GM23248 (cell line): ENCODE results near the gene TWIST2. TPM values are rescaled to one million over a fixed set of nuclear protein-coding genes. Genes with fewer than 3 reads are reported as not detected.

ENCODE experiments used
- DNase-seq: peaks from one replicate; pipeline ENCODE4 v3.0.0-alpha.2; 2015
- H2AFZ ChIP-seq: fragments of 200-600 bp; sonication (generic); 2 replicates; pipeline ENCODE4 v1.6.1; 2016; ENCODE audit warnings: antibody characterized with exemption
- H3F3A ChIP-seq: fragments of 200-600 bp; sonication (generic); 2 replicates; pipeline ENCODE4 v1.6.1; 2016; ENCODE audit warnings: mild to moderate bottlenecking, antibody characterized with exemption, mixed run types; ENCODE audit not compliant: insufficient read depth
- H3K27ac ChIP-seq: fragments of 200-600 bp; sonication (generic); 2 replicates; pipeline ENCODE4 v1.5.1; 2016; ENCODE audit warnings: mild to moderate bottlenecking
- H3K27me3 ChIP-seq: fragments of 200-600 bp; sonication (generic); replicated peaks from 2 replicates; pipeline ENCODE4 v1.6.1; 2016; ENCODE audit warnings: mild to moderate bottlenecking; ENCODE audit not compliant: insufficient read depth
- H3K36me3 ChIP-seq: fragments of 200-600 bp; sonication (generic); 2 replicates; pipeline ENCODE4 v1.6.1; 2016; ENCODE audit warnings: low read depth, mild to moderate bottlenecking
- H3K4me1 ChIP-seq: fragments of 200-600 bp; sonication (generic); 2 replicates; pipeline ENCODE4 v1.6.1; 2016; ENCODE audit warnings: mild to moderate bottlenecking; ENCODE audit not compliant: insufficient read depth
- H3K4me2 ChIP-seq: fragments of 200-600 bp; sonication (generic); one replicate; pipeline ENCODE4 v1.6.1; 2016; ENCODE audit warnings: mild to moderate bottlenecking; ENCODE audit not compliant: unreplicated experiment
- H3K4me3 ChIP-seq: fragments of 200-600 bp; sonication (generic); 2 replicates; pipeline ENCODE4 v1.5.1; 2016; ENCODE audit warnings: mild to moderate bottlenecking
- H3K79me2 ChIP-seq: fragments of 200-600 bp; sonication (generic); 2 replicates; pipeline ENCODE4 v1.6.1; 2016; ENCODE audit warnings: mild to moderate bottlenecking; ENCODE audit not compliant: insufficient read depth
- H3K9ac ChIP-seq: fragments of 200-600 bp; sonication (generic); 2 replicates; pipeline ENCODE4 v1.6.1; 2016; ENCODE audit warnings: mild to moderate bottlenecking
- H3K9me2 ChIP-seq: fragments of 200-600 bp; sonication (generic); 2 replicates; pipeline ENCODE4 v1.6.1; 2016; ENCODE audit warnings: mixed run types, mild to moderate bottlenecking, moderate library complexity; ENCODE audit not compliant: insufficient read depth
- H3K9me3 ChIP-seq: fragments of 200-600 bp; sonication (generic); one replicate; pipeline ENCODE4 v1.6.1; 2017; ENCODE audit warnings: low read depth
- H4K20me1 ChIP-seq: fragments of 200-600 bp; sonication (generic); 2 replicates; pipeline ENCODE4 v1.6.0; 2016; ENCODE audit not compliant: insufficient read depth
- EZH2 ChIP-seq: fragments of 200-600 bp; sonication (generic); IDR thresholded peaks from 2 replicates; pipeline ENCODE4 v1.6.1; 2018; ENCODE audit warnings: antibody characterized with exemption, mild to moderate bottlenecking; ENCODE audit not compliant: insufficient read depth, poor library complexity, severe bottlenecking
- EZH2phosphoT487 ChIP-seq: fragments of 200-600 bp; sonication (generic); IDR thresholded peaks from 2 replicates; pipeline ENCODE4 v1.6.1; 2018; ENCODE audit warnings: antibody characterized with exemption, moderate library complexity, mild to moderate bottlenecking, low read depth; ENCODE audit not compliant: insufficient read depth
- WGBS, 2 experiments: methylation state at CpG; one replicate each; pipeline ENCODE4 v1.1.6; 2015 to 2017; ENCODE audit warnings: low lambda C conversion rate in 2 of 2, low coverage in 1 of 2; ENCODE audit errors: missing lambda C conversion rate in 2 of 2; 5-methylcytosine and 5-hydroxymethylcytosine counted together
- in situ Hi-C: fragments of 300-500 bp; cut with MboI; formaldehyde crosslinking; loops from 2 replicates; pipeline ENCODE4 v1.15.0; 2020
- polyA plus RNA-seq: library from polyadenylated mRNA; unstranded; fragments of >200 nt; fragmentation: Nextera tagmentation; extraction: Ambion mirVana; gene quantifications from 2 replicates; pipeline ENCODE4 v1.2.1, GENCODE V29; 2016
- total RNA-seq: library from RNA; depleted of rRNA; stranded (reverse); fragments of >200 nt; shearing (Covaris generic); gene quantifications from 2 replicates; pipeline ENCODE4 v1.2.3, GENCODE V29; 2014

TWIST2 gene
- total and polyA plus RNA-seq, 2 experiments from 2014 or later = 248 to 544 TPM

DNA sequence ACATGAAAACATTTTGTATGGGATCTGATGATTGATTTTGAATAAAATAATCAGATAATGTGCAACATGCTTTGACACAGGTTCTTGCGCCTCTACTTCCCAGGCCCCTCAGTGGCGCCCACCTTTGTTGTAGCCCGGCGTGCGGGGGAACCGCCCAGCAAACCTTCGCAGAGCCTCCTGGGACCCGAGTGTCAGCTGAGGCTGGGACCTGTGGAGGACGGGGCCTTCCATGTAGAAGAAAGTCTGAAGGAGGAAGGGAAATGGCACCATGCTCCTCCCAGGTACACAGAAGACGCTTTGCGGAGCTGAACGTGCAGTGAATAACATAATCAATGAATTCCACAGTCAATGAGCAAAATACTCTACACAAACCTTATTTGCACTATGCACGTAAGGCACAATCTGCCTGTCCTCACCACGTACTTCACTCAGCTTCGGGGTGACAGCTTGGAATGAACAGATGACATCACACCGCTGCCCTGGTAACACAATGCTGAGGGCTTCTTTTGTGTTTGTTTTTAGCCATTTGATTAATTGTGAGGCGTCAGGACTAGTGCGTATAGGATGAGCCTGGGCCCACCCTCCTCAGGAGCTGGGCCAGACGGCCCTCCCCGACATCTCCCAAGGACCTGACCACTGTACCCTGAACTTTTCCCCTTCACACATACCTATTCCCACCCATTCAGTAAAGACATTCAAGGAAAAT, 78.1 kb downstream of the TWIST2 start:
- TF ChIP-seq EZH2 (no peak), EZH2phosphoT487 (no peak)
- H3K4me1 ChIP-seq = peaks cover 6% of the 10 kb centered on the region; the same call in 1 of the 2 replicates
- 93% methylated on average over 20 of the region's 20 CpGs for WGBS, 2 experiments
- H3K27ac ChIP-seq = no peak overlapping the region
- H3K9ac ChIP-seq = no peak overlapping the region
- no peak overlapping the region for H3K4me2 ChIP-seq
- H3K27me3 ChIP-seq = no peaks in the 10 kb centered on the region
- H3K79me2 ChIP-seq = no peaks in the 10 kb centered on the region
- peaks cover 9% of the 10 kb centered on the region; the same call in 1 of the 2 replicates for H3F3A ChIP-seq
- no peaks in the 10 kb centered on the region for H3K36me3 ChIP-seq
- H3K9me2 ChIP-seq = no peaks in the 10 kb centered on the region
- no peaks in the 10 kb centered on the region for H4K20me1 ChIP-seq
- no peak overlapping the region for H3K4me3 ChIP-seq
- no peak for DNase-seq
- in situ Hi-C loops = no loop called here
- H2AFZ ChIP-seq = no peak overlapping the region
- H3K9me3 ChIP-seq = no peaks in the 10 kb centered on the region

DNA sequence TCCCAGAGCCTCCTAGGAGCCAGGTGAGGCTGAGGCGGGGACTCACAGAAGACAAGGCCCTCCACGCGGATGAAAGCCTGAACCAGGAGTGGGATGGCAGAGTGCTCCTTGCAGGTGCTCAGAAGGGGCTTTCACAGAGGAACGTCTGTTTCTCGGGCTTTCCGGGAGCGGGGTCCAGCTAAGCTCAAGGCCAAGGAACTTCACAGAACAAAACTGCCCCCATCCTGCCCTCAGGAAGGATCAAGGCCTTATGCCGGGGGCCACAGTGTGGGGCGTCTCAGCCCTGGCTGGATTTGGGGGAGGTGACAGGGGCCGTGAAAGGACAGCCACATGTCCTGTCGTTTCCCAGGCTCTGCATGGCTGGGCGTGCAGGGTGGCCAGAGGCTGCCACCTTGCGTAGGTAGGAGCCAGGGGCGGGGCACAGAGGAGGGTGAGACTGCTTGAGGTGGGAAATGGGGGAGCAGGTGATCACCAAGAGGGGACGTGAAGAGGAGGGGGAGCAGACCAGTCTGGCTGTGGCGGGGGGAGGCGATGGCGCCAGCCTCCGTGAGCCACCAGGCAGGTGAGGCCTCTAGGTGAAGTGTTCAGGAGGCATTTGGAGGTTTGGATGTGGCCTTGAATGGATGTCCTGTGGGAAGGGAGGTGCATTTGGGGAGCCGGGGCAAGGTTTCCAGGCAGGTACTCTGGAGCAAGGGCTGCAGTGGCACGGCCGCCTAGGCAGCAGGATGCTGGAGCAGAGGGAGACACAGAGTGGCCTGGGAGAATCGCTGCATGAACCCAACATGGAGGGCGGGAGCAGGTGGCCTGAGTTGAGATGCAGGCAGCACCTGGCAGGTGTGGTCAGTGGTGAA, 79.1 kb downstream of the TWIST2 start:
- in situ Hi-C loops = no loop called here
- H3K4me1 ChIP-seq = peaks cover 6% of the 10 kb centered on the region; the same call in 1 of the 2 replicates
- no peak overlapping the region for H3K9ac ChIP-seq
- H2AFZ ChIP-seq = no peak overlapping the region
- H3K9me3 ChIP-seq = no peaks in the 10 kb centered on the region
- no peak overlapping the region for H3K4me3 ChIP-seq
- no peaks in the 10 kb centered on the region for H3K36me3 ChIP-seq
- no peaks in the 10 kb centered on the region for H3K9me2 ChIP-seq
- no peaks in the 10 kb centered on the region for H4K20me1 ChIP-seq
- no peaks in the 10 kb centered on the region for H3K79me2 ChIP-seq
- WGBS, 2 experiments = 92 to 94% methylated on average over 22 to 24 of the region's 24 CpGs
- no peaks in the 10 kb centered on the region for H3F3A ChIP-seq
- no peak for TF ChIP-seq EZH2
- no peak for TF ChIP-seq EZH2phosphoT487
- DNase-seq = no peak
- H3K27ac ChIP-seq = no peak overlapping the region
- H3K27me3 ChIP-seq = no peaks in the 10 kb centered on the region
- no peak overlapping the region for H3K4me2 ChIP-seq

DNA sequence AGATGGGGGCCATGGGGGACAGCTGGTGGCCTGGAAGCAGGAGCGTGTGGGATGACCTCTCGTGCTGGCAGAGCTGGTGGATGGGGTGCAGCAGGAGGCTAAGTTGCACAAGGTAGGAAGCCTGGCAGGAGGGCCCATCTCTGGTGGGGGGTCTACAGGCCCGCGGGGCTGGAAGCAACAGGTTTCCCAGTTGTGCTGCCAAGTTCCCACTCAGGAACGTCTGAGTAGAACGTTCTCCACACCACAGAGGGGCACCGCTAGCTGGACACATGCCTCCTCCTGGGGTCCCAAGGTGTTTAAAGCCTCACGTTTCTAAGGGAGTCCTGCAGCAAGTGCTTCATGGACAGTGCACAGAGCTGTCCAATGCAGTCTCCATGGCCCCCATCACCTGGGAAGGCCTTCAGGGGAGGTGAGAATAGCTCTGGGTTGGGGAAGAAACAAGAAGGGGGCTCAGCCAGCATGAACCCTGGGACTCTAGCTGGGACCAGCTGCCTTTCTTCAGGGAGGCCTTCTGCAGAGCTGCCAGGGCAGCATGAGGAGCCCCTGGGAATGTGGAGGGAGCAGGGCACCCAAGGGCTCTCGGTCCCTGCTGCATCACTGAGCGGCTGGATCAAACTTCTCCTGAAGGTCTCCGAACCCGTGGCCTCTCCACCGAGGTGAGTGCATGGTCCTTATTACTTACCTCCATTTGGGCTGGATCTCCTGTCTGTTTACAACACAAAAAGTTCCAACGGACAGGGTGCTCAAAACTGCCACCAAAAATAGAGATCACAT, 80.0 kb downstream of the TWIST2 start:
- Histone ChIP-seq H3K4me2 (no peak overlapping the region), H3F3A (no peaks in the 10 kb centered on the region), H3K9ac (no peak overlapping the region), H3K9me2 (no peaks in the 10 kb centered on the region), H3K27me3 (no peaks in the 10 kb centered on the region), H3K4me3 (no peak overlapping the region), H3K27ac (no peak overlapping the region), H2AFZ (no peak overlapping the region), H3K79me2 (no peaks in the 10 kb centered on the region), H3K9me3 (no peaks in the 10 kb centered on the region), H4K20me1 (no peaks in the 10 kb centered on the region), H3K36me3 (no peaks in the 10 kb centered on the region), H3K4me1 (peaks cover 6% of the 10 kb centered on the region; the same call in 1 of the 2 replicates)
- WGBS, 2 experiments = 92 to 95% methylated on average over 14 of the region's 14 CpGs
- TF ChIP-seq EZH2 (no peak), EZH2phosphoT487 (no peak)
- in situ Hi-C loops = no loop called here
- DNase-seq = no peak

DNA sequence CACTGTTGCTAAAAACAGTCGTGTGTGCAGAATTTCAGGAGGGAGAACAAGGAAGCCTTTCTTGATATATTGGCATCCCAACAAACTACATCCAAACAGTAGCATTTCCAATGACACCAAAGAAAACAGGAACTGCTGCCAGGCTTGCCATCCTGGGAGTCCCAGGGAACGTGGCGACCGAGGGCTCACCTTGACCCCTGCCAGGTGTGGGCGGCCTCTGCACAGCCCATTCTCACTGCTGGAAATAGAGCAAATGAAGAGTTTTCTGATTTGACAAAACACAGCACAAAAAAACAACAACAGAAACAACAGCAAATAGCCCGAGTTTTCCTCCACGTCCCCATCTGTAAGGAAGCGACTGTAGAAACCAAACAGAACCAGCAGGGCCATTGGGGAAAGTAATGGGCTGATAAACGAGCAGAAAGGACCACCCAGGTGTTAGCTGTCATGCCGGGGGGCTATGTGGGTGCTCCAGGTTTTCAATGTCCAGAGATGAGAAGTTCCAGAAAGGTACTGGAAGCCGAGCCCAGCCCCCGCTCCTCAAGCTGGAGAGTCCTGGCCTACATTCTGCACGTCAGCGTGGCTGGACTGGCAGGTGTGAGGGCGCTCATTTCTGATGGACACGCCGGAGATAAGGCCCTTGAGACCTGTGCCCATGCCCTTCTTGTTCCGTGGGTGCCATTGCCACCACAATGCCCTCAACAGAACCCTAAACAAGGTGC, 80.8 kb downstream of the TWIST2 start:
- 89% methylated on average over 18 of the region's 18 CpGs for WGBS, 2 experiments
- DNase-seq = no peak
- Histone ChIP-seq H3K4me3 (no peak overlapping the region), H3F3A (no peaks in the 10 kb centered on the region), H3K27ac (no peak overlapping the region), H2AFZ (no peak overlapping the region), H3K4me2 (no peak overlapping the region), H3K79me2 (no peaks in the 10 kb centered on the region), H3K9ac (no peak overlapping the region), H3K36me3 (no peaks in the 10 kb centered on the region), H3K27me3 (no peaks in the 10 kb centered on the region), H3K9me3 (no peaks in the 10 kb centered on the region), H3K9me2 (no peaks in the 10 kb centered on the region), H3K4me1 (peaks cover 6% of the 10 kb centered on the region; the same call in 1 of the 2 replicates), H4K20me1 (no peaks in the 10 kb centered on the region)
- TF ChIP-seq EZH2 (no peak), EZH2phosphoT487 (no peak)
- in situ Hi-C loops = no loop called here
